Ovary (tissue), 9 donors: Measurements from ENCODE around the gene GPR61. TPM values are rescaled to one million over a fixed set of nuclear protein-coding genes. Genes with fewer than 3 reads are reported as not detected.

Experiments used
- DNase-seq, 5 donors: peaks; one replicate each; pipeline ENCODE4 v3.0.0-alpha.2; 2019 to 2020
- H3K27ac ChIP-seq, 2 donors: fragments of 200-600 bp; one replicate each; pipeline versions ENCODE4 v1.5.1 to v1.8.0; 2019 to 2022
- H3K27me3 ChIP-seq: fragments of 200-600 bp; one replicate; pipeline ENCODE4 v1.8.0; 2022
- H3K36me3 ChIP-seq: fragments of 200-600 bp; sonication (generic); one replicate; pipeline ENCODE4 v1.5.1; 2019
- H3K4me1 ChIP-seq: one replicate; pipeline ENCODE4 v1.8.1; 2013; ENCODE audit warnings: mild to moderate bottlenecking, moderate library complexity; ENCODE audit not compliant: insufficient read depth
- H3K4me3 ChIP-seq: fragments of 200-600 bp; sonication (generic); one replicate; pipeline ENCODE4 v1.5.1; 2017
- H3K9me3 ChIP-seq, 2 donors: fragments of 200-600 bp in 1 of 2; sonication (generic) in 1 of 2; one replicate each; pipeline versions ENCODE4 v1.5.1 to v1.8.1; 2013 to 2019; ENCODE audit warnings: mild to moderate bottlenecking in 1 of 2, moderate library complexity in 1 of 2
- CTCF ChIP-seq, 3 donors: fragments of 450-650 bp in 2 of 3; fragments of 200-600 bp in 1 of 3; IDR thresholded peaks; one replicate each; pipeline versions ENCODE4 v1.5.1 to v1.8.0; 2016 to 2022; ENCODE audit warnings: antibody characterized with exemption in 3 of 3, mild to moderate bottlenecking in 1 of 3
- EP300 ChIP-seq: sonication (generic); formaldehyde crosslinking; IDR thresholded peaks from one replicate; pipeline ENCODE4 v1.6.1; 2017; ENCODE audit warnings: antibody characterized with exemption
- POLR2A ChIP-seq: fragments of 450-650 bp; IDR thresholded peaks from one replicate; pipeline ENCODE4 v1.6.1; 2017; ENCODE audit warnings: antibody characterized with exemption, mild to moderate bottlenecking, moderate library complexity
- WGBS, 3 donors: extraction: QIAGEN DNeasy Blood & Tissue Kit in 1 of 3; methylation state at CpG; one replicate each; pipeline versions ENCODE4 v1.1.5 to v1.1.7; 2013 to 2017; 5-methylcytosine and 5-hydroxymethylcytosine counted together
- intact Hi-C, 4 donors: fragments of 100-400 bp; cut with DNase I; formaldehyde crosslinking; loops; one replicate each; pipeline versions ENCODE4 v1.11.0 to v1.15.1; 2022 to 2023
- polyA plus RNA-seq, 2 donors: library from polyadenylated mRNA; stranded (reverse); fragments of 200-250 nt in 1 of 2; fragments of 350-450 nt in 1 of 2; fragmentation: Illumina TruSeq in 1 of 2; extraction: RNeasy Lipid Tissue Mini Kit (QIAGEN cat#74804) in 1 of 2; gene quantifications; one replicate each; pipeline ENCODE4 v1.2.3, GENCODE V29; 2013 to 2014
- total RNA-seq, 7 donors: library from RNA; depleted of rRNA in 2 of 7; stranded (reverse); fragments of >200 nt in 2 of 7; fragmentation: NEBNext Ultra II Directional in 3 of 7; extraction: Animal tissue kit (Norgen Biotek cat#: 25700) in 3 of 7; gene quantifications; one replicate each; pipeline versions ENCODE4 v1.1.0 to v1.2.4, GENCODE V29; 2016 to 2023
- donor health status: DM: no; HTN: no; CAD: no; lungs with moderate emphysema.
- donor health status: DM: no; HTN: no; CAD: no.
- donor health status: Bipolar disorder and iron deficiency.
- donor health status: DM: yes; HTN: yes; CAD: no.
- donor health status: DM: no; HTN: no; CAD: no.
- donor health status: DM: yes; HTN: yes; CAD: no.

The GPR61 gene
- total and polyA plus RNA-seq, 9 donors, result 0.25 TPM; not detected in 8

- Histone ChIP-seq H3K4me3 (no peak overlapping the region), H3K9me3 (no peaks in the 10 kb centered on the region), H3K4me1 (peaks cover 4% of the 10 kb centered on the region), H3K27ac (no peak overlapping the region), H3K36me3 (no peaks in the 10 kb centered on the region), H3K27me3 (no peaks in the 10 kb centered on the region)
- 81 to 91% (median 84%) methylated on average over 4 of the region's 4 CpGs for WGBS, 3 donors
- intact Hi-C loops, result loop anchor here (2.0 to 10.0 kb wide), 5 partner anchors 39 to 269 kb away; partner anchors contain the start of genes CYB561D1 (in 3 of the 4) and PSMA5 (in 2 of the 4)
- TF ChIP-seq POLR2A (no peak), CTCF (IDR thresholded peaks at IDR 0.05) (no peak), EP300 (no peak)
- DNase-seq, result no peak
Observed at GRCh38 chr1:109531380-109531779, 8.3 kb upstream of the GPR61 start.

GRCh38 chr1:109531826-109532364 lies 7.8 kb upstream of the GPR61 start:
- TF ChIP-seq POLR2A, result no peak
- no peak for TF ChIP-seq EP300
- TF ChIP-seq CTCF (IDR thresholded peaks at IDR 0.05), result no peak
- no peaks in the 10 kb centered on the region for H3K27me3 ChIP-seq
- no peaks in the 10 kb centered on the region for H3K9me3 ChIP-seq
- peaks cover 4% of the 10 kb centered on the region for H3K4me1 ChIP-seq
- intact Hi-C loops, result loop anchor here (2.0 to 10.0 kb wide), 5 partner anchors 40 to 270 kb away; partner anchors contain the start of genes CYB561D1 (in 3 of the 4) and PSMA5 (in 2 of the 4)
- 20 to 29% (median 24%) methylated on average over 16 of the region's 16 CpGs for WGBS, 3 donors
- H3K27ac ChIP-seq, result no peak overlapping the region
- no peaks in the 10 kb centered on the region for H3K36me3 ChIP-seq
- H3K4me3 ChIP-seq, result no peak overlapping the region
- peak in 3 of 5 donors; percentile 30 to 40 (median 39) for DNase-seq

DNA sequence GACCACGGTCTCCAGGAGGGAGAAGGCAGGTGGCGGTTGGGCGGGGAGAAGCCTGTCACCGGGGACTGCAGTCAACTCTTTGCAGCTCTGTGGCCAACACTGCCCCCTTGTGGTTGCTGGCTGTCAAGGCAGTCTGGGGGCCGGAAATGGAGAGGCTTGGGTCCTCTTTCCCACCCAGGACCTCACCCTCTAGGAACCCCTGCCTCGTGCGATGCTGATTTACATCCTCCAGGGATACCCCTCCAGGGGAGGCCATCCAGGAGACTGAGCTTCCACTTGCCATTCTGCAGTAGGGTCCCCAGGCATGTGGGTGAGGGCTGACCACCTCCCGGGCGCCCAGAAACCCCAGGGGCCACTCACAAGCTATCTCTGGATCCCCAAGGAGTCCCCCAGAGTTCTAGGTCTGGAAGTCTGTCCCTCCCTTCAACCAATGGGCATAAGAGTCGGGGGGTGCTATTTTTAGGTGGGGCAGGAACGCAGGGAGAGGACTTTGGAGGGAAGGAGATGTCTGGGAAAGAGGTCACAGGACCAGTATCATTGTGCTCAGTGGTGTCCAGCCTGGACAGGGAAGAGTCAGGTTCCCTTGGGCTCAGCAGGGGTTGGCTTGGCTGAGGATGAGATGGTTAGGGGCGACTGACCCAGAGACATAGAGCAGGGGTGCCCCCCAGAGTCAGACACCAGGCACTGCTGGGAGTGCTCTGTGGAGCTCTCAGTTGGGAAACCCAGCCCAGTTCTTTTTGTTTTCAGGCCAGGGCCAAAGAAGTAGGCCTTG lies 7.1 kb upstream of the GPR61 start:
- Histone ChIP-seq H3K4me3 (no peak overlapping the region), H3K27ac (no peak overlapping the region), H3K9me3 (no peaks in the 10 kb centered on the region), H3K36me3 (no peaks in the 10 kb centered on the region), H3K27me3 (no peaks in the 10 kb centered on the region), H3K4me1 (peaks cover 4% of the 10 kb centered on the region)
- DNase-seq, result peak; percentile 82 to 91 (median 89)
- WGBS, 3 donors, result 15 to 19% (median 15%) methylated on average over 12 of the region's 12 CpGs
- intact Hi-C loops, result loop anchor here (5.0 to 10.0 kb wide), 4 partner anchors 40 to 270 kb away; partner anchors contain the start of genes CYB561D1 (in 3 of the 4) and PSMA5 (in 2 of the 4)
- TF ChIP-seq POLR2A (no peak), CTCF (IDR thresholded peaks at IDR 0.05) (peak; percentile 96 to 97 (median 96))

- WGBS, 3 donors, result 81 to 95% (median 91%) methylated on average over 1 of the region's 1 CpG
- Histone ChIP-seq H3K9me3 (no peaks in the 10 kb centered on the region), H3K27ac (no peak overlapping the region), H3K27me3 (no peaks in the 10 kb centered on the region), H3K4me1 (peaks cover 4% of the 10 kb centered on the region), H3K4me3 (no peak overlapping the region), H3K36me3 (no peaks in the 10 kb centered on the region)
- DNase-seq, result no peak
- intact Hi-C loops, result loop anchor here (5.0 to 10.0 kb wide), 4 partner anchors 42 to 272 kb away; partner anchors contain the start of genes CYB561D1 (in 3 of the 4) and PSMA5 (in 2 of the 4)
- no peak for TF ChIP-seq POLR2A
- TF ChIP-seq CTCF (IDR thresholded peaks at IDR 0.05), result no peak
- no peak for TF ChIP-seq EP300
Observed at GRCh38 chr1:109534307-109534858, 5.3 kb upstream of the GPR61 start.
